Embryonic facial prominence (tissue), 1 donor: ENCODE measurements around the gene ARPP21.
"Not testable (repeated sequence)": the region's sequence is repeated elsewhere in the genome, so short reads cannot be mapped to it uniquely, and the experiment has no call there.

ENCODE experiments used
- DNase-seq: peaks from one replicate; pipeline ENCODE4 v3.0.0-alpha.2; 2016; ENCODE audit errors: extremely low spot score

The ARPP21 gene

DNA sequence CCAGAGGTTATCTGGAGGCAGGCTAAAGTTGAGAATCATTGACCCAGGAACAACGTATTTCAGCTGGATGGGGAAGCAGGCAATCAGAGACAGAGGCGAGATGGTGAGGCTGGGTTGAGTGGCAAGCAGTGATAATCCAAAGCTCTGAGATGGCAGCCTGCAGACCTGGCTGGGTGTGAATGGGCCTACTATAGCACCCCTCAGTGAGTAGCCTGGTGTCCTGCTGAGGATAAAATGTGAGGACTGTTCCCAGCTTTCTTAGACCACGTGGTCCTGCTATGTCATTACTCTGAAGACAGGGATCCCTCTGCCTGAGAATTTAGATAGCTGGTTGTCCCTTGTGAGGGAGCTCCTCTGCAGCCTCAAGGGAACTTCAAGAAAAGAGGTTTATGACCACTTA lies 141.5 kb downstream of the ARPP21 start:
- no peak for DNase-seq

DNA sequence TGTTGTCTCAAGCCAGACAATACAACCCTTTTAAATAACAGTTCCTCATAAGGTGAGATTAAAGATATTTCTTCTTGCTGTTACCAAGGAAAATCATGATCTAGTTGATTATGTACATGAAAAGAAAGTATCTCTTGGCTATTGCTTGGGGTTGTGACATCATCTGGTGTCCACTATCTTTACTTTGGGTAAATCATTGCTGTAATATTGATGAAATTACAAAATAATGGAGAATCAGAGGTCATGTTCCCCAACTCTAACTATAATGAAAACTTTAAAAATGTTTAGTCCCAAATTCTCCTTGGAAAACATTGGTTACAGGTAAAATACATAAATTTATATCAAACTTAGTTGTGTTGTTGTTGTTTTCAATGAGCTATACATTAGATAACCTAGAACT lies 142.2 kb downstream of the ARPP21 start:
- DNase-seq, result no peak

DNA sequence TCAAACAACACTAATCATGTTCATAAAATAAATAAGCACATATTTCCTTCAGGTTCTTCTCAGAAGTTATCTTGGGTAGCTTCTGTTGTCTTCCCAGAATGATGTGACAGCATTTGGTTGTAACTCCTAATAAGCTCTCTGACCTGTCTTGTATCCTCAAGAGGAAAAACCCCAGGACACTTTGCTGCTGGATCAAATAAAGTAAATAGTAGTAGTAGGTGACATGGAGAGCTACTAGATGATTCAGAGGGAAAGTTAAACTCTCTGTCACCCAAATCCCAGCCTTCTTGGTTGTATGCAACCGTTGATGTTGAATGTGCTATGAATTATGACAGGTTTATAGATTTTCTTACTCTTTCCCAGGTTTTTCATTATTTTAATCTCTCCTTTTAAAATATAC lies 143.0 kb downstream of the ARPP21 start:
- no peak for DNase-seq

DNA sequence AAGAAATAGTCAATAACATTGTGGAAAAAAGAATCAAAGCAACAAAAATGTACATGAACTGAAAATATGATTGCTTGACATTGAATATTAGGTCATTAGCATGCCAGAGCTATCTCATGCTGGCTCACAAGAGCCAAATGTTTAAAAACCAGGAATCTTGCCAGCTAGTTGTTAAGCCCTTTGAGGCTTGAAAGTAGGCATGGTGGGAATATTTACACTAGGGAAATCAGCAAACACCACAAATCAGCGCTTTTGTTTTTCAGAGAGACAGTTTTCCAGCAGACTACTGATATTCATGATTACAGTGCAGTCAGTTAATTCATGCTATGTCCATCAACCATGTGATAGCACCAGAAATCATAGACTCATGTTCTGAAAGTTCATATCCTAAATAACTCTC lies 144.8 kb downstream of the ARPP21 start:
- DNase-seq, result no peak

DNA sequence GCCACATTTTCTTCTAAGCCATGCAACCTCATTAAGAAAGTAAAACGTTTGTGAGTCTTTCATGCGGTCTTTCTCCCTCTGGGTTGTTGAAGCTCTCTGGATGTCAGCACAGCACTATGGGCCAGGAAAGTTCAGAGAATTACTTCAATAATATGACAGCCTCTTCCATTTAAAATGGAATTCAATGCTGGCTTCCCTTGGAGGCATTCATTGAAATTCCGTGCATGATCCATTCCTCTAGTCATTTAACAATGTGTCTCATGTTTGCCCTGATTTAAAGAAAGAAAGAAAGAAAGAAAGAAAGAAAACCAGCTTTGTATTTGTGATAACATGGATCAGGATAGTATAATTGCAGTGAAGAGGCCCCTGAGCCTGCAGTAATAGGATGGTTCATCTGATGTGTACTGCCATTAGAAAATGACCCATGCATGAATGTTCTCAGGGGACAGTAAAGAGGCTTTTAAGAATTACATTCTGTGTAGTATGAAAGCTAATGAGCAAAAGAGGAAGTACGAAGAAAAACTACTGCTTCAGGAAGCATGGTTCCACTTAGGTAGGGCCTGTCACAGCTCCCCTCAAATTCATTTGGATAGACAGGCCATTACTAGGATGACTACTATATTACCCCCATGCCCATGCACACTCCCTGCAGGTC lies 146.0 kb downstream of the ARPP21 start:
- no peak for DNase-seq

DNA sequence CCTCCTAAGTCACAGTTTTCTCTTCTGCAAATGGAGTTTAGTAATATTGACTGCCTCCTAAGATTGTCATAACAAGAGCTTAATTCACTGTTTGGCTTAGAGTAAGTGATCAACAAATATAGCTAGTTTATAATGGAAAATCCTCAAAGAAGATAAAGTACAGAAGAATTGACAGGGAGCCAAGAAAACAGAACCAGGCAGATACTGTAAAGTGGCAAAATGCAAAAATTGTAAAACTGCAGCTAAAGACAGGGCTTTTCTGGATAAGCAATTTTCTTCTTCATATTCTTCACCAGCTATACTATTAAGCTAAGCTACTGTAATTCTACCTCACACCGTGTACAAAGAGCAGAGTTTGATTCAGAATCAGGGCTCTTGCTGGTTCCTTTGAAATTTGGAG lies 148.6 kb downstream of the ARPP21 start:
- no peak for DNase-seq

DNA sequence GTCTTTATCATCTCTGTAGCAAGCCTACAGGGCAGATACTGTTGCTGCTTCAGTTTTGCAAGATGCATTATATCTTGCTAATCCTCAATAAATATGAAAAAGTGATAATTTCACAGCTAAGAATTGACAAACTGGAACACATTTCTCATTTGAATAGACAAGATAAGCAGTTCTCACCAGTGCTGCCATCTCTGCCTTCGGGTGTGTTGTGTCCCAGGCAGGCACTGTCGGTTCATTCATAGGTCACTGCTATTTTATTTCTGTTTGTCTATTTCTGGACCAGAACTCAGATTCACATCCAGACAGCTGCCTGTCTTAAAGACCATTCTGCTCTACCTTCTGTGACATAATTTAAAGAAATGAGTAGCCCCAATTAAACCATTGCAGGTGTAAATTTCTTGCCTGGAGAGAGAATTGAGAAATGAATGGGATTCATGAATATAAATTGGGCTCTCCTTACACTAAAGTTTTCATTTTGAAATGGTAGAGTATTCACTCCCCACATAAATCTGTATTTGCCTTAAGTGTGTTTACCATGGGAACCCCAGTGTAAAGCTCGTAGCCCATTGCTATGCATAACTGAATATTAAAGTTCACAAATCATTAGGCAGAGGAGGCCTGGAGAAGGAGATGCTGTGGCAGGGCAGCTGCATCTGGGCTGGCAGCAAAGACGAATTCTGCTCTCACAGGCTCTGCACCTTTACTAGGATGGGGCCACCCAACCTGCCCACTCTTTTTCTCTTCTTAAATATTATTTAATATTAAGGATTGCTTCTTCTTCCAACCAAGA lies 149.9 kb downstream of the ARPP21 start:
- no peak for DNase-seq

DNA sequence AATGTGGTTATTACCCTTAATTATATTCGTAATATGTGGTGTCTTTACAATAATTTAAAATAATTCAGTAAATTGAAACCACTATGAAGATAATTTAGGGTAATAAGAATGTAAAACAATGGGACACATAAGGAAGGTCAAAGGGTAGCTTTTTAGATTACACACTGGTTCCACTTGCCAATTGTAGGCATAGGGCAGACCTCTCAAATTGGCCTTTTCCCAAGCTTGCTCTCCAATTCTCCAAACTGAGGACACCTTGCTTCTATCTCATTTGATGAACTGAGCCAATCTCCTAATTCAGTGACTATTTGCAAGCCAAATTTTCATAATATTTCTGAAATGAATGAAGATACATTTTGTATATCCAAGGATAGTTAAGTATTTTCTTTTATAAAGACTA lies 151.4 kb downstream of the ARPP21 start:
- no peak for DNase-seq

DNA sequence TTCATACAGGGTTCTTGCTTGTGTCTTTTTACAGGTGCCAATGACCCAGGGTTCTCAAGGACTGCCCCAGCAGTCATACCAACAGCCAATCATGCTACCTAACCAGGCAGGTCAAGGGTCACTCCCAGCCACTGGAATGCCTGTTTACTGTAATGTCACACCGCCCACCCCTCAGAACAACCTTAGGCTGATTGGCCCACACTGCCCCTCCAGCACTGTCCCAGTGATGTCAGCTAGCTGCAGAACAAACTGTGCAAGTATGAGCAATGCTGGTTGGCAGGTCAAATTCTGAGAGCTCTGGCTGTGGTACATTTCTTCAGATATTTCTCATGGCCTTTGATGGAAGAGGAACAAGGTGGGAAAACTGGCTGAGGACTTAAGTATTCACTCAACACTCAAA lies 154.3 kb downstream of the ARPP21 start:
- no peak for DNase-seq

DNA sequence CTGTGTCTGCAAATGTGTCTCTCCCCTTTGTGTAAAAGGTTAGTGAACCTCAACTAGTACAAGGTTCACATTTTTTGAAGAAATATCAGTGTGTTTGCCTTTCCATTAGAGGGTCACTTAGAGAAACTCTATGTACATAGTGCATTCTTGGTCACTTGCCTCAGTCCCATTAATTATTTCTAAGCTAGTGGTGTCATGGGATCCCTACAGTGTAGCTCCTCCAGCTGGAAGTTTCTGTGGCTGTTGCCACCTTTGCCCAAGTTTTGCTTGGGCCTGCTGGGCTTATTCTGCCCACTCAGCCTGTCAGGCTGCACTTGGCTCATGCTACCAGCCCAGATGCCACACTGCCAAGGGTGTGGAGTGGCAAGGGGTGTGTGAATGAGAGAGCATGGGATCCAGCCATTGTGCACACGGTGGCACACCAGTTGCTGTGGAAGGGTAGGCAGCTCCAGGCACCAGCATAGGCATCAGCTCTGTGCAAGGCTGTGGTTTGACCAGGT lies 161.7 kb downstream of the ARPP21 start:
- DNase-seq, result no peak

DNA sequence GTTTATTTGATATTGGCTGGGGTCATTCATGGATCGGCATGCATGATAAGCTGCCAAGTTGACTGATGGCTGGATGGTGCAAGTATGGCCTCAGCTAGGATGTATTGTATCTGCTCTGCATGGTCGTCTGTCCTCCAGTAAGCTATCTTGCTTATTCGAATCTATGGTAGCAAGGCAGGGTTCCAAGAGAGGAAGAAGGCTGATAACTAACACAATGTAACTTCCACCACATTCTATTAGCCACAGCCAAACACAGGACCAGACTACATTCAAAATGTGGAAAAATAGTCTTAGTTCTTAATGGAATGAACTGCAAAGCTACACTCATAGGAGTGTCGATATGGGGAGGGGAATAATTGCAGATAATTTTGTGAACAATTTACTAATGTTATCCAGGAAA lies 175.2 kb downstream of the ARPP21 start:
- DNase-seq, result no peak

DNA sequence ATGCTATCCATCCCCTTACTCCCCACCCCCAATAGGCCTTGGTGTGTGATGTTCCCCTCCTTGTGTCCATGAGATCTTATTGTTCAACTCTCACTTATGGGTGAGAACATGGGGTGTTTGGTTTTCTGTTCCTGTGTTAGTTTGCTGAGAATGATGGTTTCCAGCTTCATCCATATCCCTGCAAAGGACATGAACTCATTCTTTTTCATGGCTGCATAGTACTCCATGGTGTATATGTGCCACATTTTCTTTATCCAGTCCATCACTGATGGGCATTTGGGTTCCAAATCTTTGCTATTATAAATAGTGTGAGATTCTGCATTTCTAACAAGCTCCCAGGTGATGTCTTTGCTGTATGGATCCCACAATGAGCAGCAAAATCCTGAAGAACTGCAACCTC lies 176.5 kb downstream of the ARPP21 start:
- DNase-seq, result not testable (repeated sequence)

DNA sequence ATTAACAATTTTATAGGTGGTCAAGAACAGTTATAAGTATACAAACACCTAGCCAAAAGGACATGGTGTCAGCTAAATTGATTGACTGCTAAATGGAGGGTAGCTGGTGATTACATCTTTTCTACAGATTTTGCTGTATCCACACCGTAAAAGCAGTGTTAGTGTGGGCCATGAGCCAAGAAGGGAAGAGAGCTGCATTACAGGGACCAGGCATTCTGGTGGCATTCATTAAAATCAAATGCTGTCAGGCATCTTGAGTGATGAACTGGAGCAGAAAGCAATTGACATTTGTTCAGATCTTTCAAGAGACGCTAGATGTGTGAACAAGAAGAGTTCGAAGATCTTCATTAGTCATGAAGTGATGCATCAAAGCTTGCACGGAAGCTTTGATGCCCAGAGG lies 177.9 kb downstream of the ARPP21 start:
- no peak for DNase-seq

DNA sequence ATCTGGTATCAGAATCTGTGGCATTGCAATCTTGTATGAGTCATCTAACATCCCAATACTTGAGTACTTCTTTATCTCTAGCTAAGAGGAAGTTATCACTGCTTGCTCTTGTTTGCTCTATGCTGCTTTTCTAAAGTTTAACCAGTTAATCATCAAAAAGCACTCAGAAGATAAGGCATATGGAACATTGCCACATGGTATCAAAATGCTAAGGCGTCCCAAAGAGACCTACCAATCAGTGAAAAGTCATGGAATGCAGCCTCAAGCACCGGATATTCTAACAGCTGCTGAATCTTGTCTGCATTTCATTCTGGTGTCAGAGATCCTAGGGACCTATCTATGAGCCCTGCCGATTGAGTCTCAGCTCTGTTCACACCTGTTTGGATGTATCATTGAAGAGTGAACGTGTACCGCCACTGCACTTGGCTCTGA lies 192.8 kb downstream of the ARPP21 start:
- DNase-seq, result no peak
